Effector CD8-positive, alpha-beta T cell (primary cell): Measurements from ENCODE around the gene ZNF862.
"Not testable (repeated sequence)": the region's sequence is repeated elsewhere in the genome, so short reads cannot be mapped to it uniquely, and the experiment has no call there.

Experiments used
- DNase-seq: peaks from one replicate; lab custom pipeline; 2025; lab: John Stamatoyannopoulos, UW

ZNF862 gene

GRCh38 chr7:149824748-149825566, 13.2 kb upstream of the ZNF862 start:
- DNase-seq, result no peak

GRCh38 chr7:149825567-149826343, 12.4 kb upstream of the ZNF862 start:
- no peak for DNase-seq

- DNase-seq, result no peak
These were observed 11.7 kb upstream of the ZNF862 start for GRCh38 chr7:149826344-149827088.

- DNase-seq, result no peak
These were observed 10.8 kb upstream of the ZNF862 start for GRCh38 chr7:149827089-149827981.

- no peak for DNase-seq
These were observed 9.5 kb upstream of the ZNF862 start for GRCh38 chr7:149828357-149829309.

- not testable (repeated sequence) for DNase-seq
These were observed 7.6 kb upstream of the ZNF862 start for GRCh38 chr7:149830527-149830926.

GRCh38 chr7:149830997-149831740, 7.0 kb upstream of the ZNF862 start:
- no peak for DNase-seq

- no peak for DNase-seq
These were observed 6.4 kb upstream of the ZNF862 start for GRCh38 chr7:149831741-149832219.

GRCh38 chr7:149832332-149833041, 5.7 kb upstream of the ZNF862 start:
- DNase-seq, result no peak

GRCh38 chr7:149833495-149834130, 4.6 kb upstream of the ZNF862 start:
- DNase-seq, result no peak

- DNase-seq, result no peak
These were observed 3.6 kb upstream of the ZNF862 start for GRCh38 chr7:149834601-149835000.

- DNase-seq, result no peak
These were observed 1.7 kb upstream of the ZNF862 start for GRCh38 chr7:149836434-149836833.

- no peak for DNase-seq
These were observed 481 bp upstream of the ZNF862 start for GRCh38 chr7:149837564-149838223.

- DNase-seq, result no peak
These were observed 825 bp downstream of the ZNF862 start for GRCh38 chr7:149838992-149839408.

GRCh38 chr7:149839933-149840332, 1.8 kb downstream of the ZNF862 start:
- DNase-seq, result no peak

GRCh38 chr7:149843566-149843965, 5.4 kb downstream of the ZNF862 start:
- DNase-seq, result no peak

GRCh38 chr7:149844445-149844844, 6.3 kb downstream of the ZNF862 start:
- no peak for DNase-seq
